Dermis blood vessel endothelial cell (primary cell): ENCODE data around the gene NEK4. TPM values are rescaled to one million over a fixed set of nuclear protein-coding genes. Genes with fewer than 3 reads are reported as not detected.
"Not testable (repeated sequence)": the region's sequence is repeated elsewhere in the genome, so short reads cannot be mapped to it uniquely, and the experiment has no call there.

ENCODE experiments used
- DNase-seq: peaks from one replicate; pipeline ENCODE4 v3.0.0; 2010
- total RNA-seq: library from RNA; depleted of rRNA; stranded (reverse); fragments of >200 nt; gene quantifications from 2 replicates; pipeline ENCODE4 v1.2.3, GENCODE V29; 2014

NEK4 gene
- total RNA-seq, 1 donor from 2014 or later, result 14.3 TPM

GRCh38 chr3:52731590-52731989, 39.1 kb downstream of the NEK4 start:
- DNase-seq, result no peak

DNA sequence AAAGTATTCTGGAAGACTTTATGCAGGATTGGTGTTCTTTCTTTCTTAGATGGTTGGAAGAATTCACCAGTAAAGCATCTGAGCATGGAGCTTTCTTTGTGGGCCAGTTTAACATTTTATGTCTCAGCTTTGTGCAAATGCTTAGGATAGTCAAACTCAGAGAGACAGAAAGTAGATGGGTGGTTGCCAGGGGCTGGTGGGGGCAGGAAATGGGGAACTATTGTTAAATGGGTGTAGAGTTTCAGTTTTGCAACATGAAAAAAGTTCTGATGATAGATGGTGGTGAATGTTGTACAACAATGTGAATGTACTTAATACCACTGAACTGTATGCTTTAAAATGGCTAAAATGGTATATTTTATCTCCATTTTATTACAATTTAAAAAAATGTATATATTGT, 40.1 kb downstream of the NEK4 start:
- DNase-seq, result peak; percentile 4

DNA sequence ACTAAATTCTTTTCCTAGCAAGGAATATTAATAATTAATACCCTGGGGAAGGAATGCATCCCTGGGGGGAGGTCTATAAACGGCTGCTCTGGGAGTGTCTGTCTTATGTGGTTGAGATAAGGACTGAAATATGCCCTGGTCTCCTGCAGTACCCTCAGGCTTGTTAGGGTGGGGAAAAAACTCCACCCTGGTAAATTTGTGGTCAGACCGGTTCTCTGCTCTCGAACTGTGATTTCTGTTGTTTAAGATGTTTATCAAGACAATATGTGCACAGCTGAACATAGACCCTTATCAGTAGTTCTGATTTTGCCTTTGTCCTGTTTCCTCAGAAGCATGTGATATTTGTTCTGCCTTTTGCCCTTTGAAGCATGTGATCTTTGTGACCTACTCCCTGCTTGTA, 42.0 kb downstream of the NEK4 start:
- not testable (repeated sequence) for DNase-seq

- DNase-seq, result no peak
These were observed 46.2 kb downstream of the NEK4 start for GRCh38 chr3:52724511-52724910.

DNA sequence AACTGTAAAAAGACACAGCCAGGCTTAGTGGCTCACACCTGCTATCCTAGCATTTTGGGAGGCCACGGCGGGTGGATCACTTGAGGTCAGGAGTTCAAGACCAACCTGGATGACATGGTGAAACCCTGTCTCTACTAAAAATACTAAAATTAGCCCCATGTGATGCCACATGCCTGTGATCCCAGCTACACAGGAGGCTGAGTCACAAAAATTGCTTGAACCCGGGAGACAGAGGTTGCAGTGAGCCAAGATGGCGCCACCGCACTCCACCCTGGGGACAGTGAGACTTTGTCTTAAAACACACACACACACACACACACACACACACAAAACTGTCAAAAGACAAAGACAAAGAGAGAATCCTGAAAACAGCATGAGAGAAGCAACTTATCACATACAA, 46.8 kb downstream of the NEK4 start:
- no peak for DNase-seq

DNA sequence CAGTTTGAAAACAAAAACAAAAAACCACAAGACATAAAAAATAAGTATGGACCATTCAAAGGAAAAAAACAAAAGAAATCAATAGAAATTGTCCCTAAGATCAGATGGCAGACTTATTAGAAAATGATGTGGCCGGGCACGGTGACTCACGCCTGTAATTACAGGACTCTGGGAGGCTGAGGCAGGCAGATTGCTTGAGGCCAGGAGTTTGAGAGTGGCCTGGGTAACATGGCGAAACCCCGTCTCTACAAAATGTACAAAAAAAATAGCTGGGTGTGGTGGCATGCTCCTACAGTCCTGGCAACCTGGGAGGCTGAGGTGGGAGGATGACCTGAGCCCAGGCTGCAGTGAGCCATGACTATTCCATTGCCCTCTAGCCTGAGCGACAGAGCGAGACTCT, 48.2 kb downstream of the NEK4 start:
- no peak for DNase-seq

- no peak for DNase-seq
These were observed 49.1 kb downstream of the NEK4 start for GRCh38 chr3:52721730-52722008.

GRCh38 chr3:52721002-52721729, 49.6 kb downstream of the NEK4 start:
- DNase-seq, result no peak

GRCh38 chr3:52719618-52720017, 51.1 kb downstream of the NEK4 start:
- no peak for DNase-seq

GRCh38 chr3:52715714-52716305, 54.9 kb downstream of the NEK4 start:
- no peak for DNase-seq

- DNase-seq, result no peak
These were observed 56.1 kb downstream of the NEK4 start for GRCh38 chr3:52714335-52715302.

DNA sequence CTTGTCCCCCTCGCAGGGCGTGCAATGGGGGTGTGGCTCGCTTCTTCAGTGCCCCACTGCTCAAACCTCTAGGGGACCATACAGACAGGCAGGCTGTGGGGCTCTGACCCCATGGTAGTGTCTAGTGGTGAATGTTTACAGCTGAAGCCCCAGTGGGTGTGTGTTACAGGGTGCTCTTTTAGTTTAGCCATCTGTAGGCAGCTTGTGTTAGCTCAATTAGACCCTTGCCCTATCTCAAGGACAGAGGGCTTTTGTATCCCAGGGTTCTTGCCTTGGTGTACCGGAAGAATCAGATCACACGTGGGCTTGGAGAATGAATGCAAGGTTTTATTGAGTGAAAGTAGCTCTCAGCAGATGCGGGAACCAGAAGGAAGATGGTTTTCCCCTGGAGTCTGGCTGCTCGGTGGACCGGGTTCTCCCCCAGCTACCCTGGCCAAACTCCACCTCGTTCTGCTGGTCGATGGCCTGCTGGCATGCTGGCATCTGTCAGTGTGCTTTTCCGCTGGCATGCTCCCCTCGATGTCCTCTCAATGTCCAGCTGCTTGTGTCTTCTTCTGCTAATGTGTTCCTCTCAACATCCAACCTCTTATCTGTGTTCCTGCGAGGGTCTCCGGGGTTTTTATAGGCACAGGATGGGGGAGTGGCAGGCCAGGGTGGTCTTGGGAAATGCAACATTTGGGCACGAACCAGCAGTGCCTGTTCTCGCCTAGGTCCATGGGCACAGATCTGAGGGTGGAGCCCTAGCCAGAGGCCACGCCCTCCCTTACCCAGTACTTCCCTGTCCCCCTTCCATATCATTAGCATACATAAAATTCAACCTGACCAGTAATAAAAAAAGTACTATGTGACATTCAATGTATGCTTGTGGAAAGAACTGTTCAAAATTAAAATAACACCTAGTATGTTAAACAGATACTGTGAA, 58.2 kb downstream of the NEK4 start:
- no peak for DNase-seq

DNA sequence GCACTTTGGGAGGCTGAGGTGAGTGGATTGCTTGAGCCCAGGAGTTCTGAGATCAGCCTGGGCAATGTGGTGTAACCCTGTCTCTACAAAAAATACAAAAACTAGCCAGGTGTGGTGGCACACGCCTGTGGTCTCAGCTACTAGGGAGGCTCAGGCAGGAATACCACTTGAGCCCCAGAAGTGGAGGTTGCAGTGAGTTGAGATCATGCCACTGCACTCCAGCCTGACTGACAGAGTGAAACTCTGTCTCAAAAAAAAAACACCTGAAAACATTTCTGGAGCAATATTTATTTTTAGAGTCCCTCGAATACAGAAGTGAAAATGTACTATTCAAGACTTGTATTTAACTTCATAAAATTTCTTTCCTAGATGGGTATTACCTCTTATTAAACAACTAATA, 60.2 kb downstream of the NEK4 start:
- no peak for DNase-seq

DNA sequence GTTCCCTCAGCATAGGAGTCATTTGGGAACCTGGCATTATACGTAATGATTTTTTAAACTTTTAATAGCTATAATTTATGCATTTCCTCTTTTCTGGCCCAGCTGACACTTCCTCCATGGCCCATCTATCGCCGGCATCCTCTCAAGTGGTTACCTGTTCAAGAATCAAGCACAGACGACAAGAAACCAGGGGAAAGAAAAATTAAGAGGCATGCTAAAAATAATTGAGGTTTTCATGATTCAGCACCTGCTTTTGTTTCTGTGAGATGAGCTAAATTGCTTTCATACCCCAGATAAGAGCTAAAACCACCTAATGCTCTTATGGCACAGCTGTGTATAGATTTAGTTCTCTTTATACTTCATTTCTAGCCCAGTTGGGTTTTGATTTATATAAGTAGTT, 63.2 kb downstream of the NEK4 start:
- no peak for DNase-seq

- peak; percentile 90 for DNase-seq
These were observed 64.8 kb downstream of the NEK4 start, which contains the start of the genes GLT8D1 and SPCS1 for GRCh38 chr3:52705688-52706686. TSS of gene GLT8D1 (minus strand) at chr3:52705791. CDS start at chr3:52700460, 5,331 bp downstream. TSS of gene SPCS1 (plus strand) at chr3:52706106. CDS start at chr3:52706247, 141 bp downstream.

GRCh38 chr3:52705438-52705687, 65.4 kb downstream of the NEK4 start:
- no peak for DNase-seq

GRCh38 chr3:52704611-52705437, 65.9 kb downstream of the NEK4 start:
- peak; percentile 39 for DNase-seq

GRCh38 chr3:52703341-52703740, 67.4 kb downstream of the NEK4 start:
- no peak for DNase-seq

- DNase-seq, result no peak
These were observed 73.1 kb downstream of the NEK4 start for GRCh38 chr3:52697632-52697965.

- DNase-seq, result no peak
These were observed 73.7 kb downstream of the NEK4 start for GRCh38 chr3:52696830-52697631.
